Measurements from ENCODE around the gene SETD7.

The SETD7 gene

GRCh38 chr4:139514382-139515059, 41.5 kb downstream of the SETD7 start:
- FAIRE-seq (no peak), DNase-seq (ENCODE audit: low spot score) (no peak)

GRCh38 chr4:139511320-139511719, 44.7 kb downstream of the SETD7 start:
- FAIRE-seq = no peak
- no peak for DNase-seq (ENCODE audit: low spot score)

GRCh38 chr4:139509727-139510410, 46.1 kb downstream of the SETD7 start:
- no peak for FAIRE-seq
- no peak for DNase-seq (ENCODE audit: low spot score)

- no peak for FAIRE-seq
- no peak for DNase-seq (ENCODE audit: low spot score)
Observed at GRCh38 chr4:139508581-139509237, 47.3 kb downstream of the SETD7 start.

GRCh38 chr4:139506774-139507173, 49.2 kb downstream of the SETD7 start:
- DNase-seq (ENCODE audit: low spot score) = no peak
- FAIRE-seq = no peak

- FAIRE-seq = no peak
- DNase-seq (ENCODE audit: low spot score) = no peak
Observed at GRCh38 chr4:139503622-139504166, 52.3 kb downstream of the SETD7 start.

GRCh38 chr4:139501927-139502899, 53.8 kb downstream of the SETD7 start:
- DNase-seq (ENCODE audit: low spot score) (no peak), FAIRE-seq (no peak)

- DNase-seq (ENCODE audit: low spot score) = no peak
- no peak for FAIRE-seq
Observed at GRCh38 chr4:139501527-139501926, 54.5 kb downstream of the SETD7 start.

GRCh38 chr4:139501117-139501516, 54.9 kb downstream of the SETD7 start:
- DNase-seq (ENCODE audit: low spot score) = no peak
- no peak for FAIRE-seq

GRCh38 chr4:139499186-139499585, 56.8 kb downstream of the SETD7 start:
- FAIRE-seq (no peak), DNase-seq (ENCODE audit: low spot score) (no peak)

GRCh38 chr4:139493176-139493575, 62.8 kb downstream of the SETD7 start:
- DNase-seq (ENCODE audit: low spot score) (no peak), FAIRE-seq (no peak)

- DNase-seq (ENCODE audit: low spot score) = no peak
- no peak for FAIRE-seq
Observed at GRCh38 chr4:139492429-139492828, 63.6 kb downstream of the SETD7 start.

GRCh38 chr4:139489638-139490037, 66.4 kb downstream of the SETD7 start:
- DNase-seq (ENCODE audit: low spot score) = no peak
- no peak for FAIRE-seq

- FAIRE-seq (no peak), DNase-seq (ENCODE audit: low spot score) (no peak)
Observed at GRCh38 chr4:139488442-139488841, 67.6 kb downstream of the SETD7 start.

GRCh38 chr4:139484783-139485311, 71.2 kb downstream of the SETD7 start:
- no peak for DNase-seq (ENCODE audit: low spot score)
- FAIRE-seq = no peak

- FAIRE-seq = no peak
- no peak for DNase-seq (ENCODE audit: low spot score)
Observed at GRCh38 chr4:139483000-139483399, 73.0 kb downstream of the SETD7 start.

GRCh38 chr4:139481465-139481864, 74.6 kb downstream of the SETD7 start:
- no peak for DNase-seq (ENCODE audit: low spot score)
- no peak for FAIRE-seq

GRCh38 chr4:139476363-139476762, 79.7 kb downstream of the SETD7 start:
- FAIRE-seq (no peak), DNase-seq (ENCODE audit: low spot score) (no peak)

- no peak for FAIRE-seq
- DNase-seq (ENCODE audit: low spot score) = no peak
Observed at GRCh38 chr4:139472852-139473251, 83.2 kb downstream of the SETD7 start.

- DNase-seq (ENCODE audit: low spot score) = no peak
- FAIRE-seq = no peak
Observed at GRCh38 chr4:139470997-139471665, 84.9 kb downstream of the SETD7 start.
